ENCODE results near the gene CHPF. TPM values are rescaled to one million over a fixed set of nuclear protein-coding genes. Genes with fewer than 3 reads are reported as not detected.

The CHPF gene
- total and polyA plus RNA-seq, 10 of the 15 experiments (the other 5 are each of a cell fraction or from before 2014, with no cell fraction given) = 0.09 to 17.4 (median 8.3) TPM; not detected in 1

DNA sequence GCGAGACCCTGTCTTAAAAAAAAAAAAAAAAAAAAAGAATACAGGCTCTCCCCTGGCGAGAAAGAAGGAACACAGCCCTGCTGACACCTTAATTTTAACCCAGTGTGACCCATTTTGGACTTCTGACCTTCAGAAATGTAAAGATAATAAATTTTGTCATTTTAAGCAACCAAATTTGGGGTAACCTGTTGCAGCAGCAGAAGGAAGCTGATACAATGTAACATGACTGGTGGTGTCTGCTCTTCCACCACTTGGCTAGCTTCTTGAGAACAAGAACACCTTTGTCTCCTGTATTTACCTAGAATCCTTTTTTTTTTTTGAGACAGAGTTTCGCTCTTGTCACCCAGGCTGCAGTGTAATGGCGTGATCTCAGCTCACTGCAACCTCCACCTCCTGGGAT lies 47.5 kb upstream of the CHPF start (continued):
- TF ChIP-seq, protein P1, sequence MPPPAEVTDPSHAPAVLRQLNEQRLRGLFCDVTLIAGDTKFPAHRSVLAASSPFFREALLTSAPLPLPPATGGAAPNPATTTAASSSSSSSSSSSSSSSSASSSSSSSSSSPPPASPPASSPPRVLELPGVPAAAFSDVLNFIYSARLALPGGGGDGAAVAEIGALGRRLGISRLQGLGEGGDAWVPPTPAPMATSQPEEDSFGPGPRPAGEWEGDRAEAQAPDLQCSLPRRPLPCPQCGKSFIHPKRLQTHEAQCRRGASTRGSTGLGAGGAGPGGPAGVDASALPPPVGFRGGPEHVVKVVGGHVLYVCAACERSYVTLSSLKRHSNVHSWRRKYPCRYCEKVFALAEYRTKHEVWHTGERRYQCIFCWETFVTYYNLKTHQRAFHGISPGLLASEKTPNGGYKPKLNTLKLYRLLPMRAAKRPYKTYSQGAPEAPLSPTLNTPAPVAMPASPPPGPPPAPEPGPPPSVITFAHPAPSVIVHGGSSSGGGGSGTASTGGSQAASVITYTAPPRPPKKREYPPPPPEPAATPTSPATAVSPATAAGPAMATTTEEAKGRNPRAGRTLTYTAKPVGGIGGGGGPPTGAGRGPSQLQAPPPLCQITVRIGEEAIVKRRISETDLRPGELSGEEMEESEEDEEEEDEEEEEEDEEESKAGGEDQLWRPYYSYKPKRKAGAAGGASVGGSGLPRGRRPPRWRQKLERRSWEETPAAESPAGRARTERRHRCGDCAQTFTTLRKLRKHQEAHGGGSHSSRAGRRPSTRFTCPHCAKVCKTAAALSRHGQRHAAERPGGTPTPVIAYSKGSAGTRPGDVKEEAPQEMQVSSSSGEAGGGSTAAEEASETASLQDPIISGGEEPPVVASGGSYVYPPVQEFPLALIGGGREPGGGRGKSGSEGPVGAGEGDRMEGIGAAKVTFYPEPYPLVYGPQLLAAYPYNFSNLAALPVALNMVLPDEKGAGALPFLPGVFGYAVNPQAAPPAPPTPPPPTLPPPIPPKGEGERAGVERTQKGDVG (CRISPR knock-in tag; IDR thresholded peaks at IDR 0.05) = no peak
- no peak for TF ChIP-seq ETV6 (conservative IDR thresholded peaks at IDR 0.05 in 1 of 2, IDR thresholded peaks at IDR 0.05 in 1 of 2; ENCODE audit: borderline replicate concordance in 1 of 2, low read depth in 1 of 2)

DNA sequence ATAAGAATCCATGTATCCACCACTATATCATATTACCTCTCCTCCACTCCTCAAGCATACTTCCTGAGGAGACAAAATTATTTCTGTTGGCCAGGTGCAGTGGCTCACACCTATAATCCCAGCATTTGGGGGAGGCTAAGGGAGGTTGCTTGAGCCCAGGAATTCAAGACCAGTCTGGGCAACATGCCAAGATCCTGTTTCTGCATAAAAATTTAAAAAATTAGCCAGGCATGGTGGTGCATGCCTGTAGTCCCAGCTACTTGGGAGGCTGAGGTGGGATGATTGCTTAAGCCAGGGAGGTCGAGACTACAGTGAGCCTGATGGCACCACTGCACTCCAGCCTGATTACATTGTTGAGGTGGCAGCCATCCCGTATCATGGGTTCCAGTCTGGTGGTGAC lies 37.7 kb upstream of the CHPF start:
- RAD21 ChIA-PET (ENCODE audit: unreplicated experiment) = no interaction called here
- POLR2A ChIA-PET = no interaction called here
- CTCF ChIA-PET = interaction anchor here (0.6 to 1.2 kb wide), 3 partner anchors 21 to 213 kb away, joined by 3 to 4 read pairs (median 3); no protein-coding TSS in a partner anchor
- TF ChIP-seq TCF3 (IDR thresholded peaks at IDR 0.05; ENCODE audit: borderline replicate concordance, insufficient read depth, low read depth, low read length) = no peak
- TF ChIP-seq, protein P2, sequence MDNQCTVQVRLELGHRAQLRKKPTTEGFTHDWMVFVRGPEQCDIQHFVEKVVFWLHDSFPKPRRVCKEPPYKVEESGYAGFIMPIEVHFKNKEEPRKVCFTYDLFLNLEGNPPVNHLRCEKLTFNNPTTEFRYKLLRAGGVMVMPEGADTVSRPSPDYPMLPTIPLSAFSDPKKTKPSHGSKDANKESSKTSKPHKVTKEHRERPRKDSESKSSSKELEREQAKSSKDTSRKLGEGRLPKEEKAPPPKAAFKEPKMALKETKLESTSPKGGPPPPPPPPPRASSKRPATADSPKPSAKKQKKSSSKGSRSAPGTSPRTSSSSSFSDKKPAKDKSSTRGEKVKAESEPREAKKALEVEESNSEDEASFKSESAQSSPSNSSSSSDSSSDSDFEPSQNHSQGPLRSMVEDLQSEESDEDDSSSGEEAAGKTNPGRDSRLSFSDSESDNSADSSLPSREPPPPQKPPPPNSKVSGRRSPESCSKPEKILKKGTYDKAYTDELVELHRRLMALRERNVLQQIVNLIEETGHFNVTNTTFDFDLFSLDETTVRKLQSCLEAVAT (IDR thresholded peaks at IDR 0.05) = no peak
- TF ChIP-seq SPI1 (IDR thresholded peaks at IDR 0.05; ENCODE audit: borderline replicate concordance, insufficient read depth, low read depth, low read length) = no peak
- no peak for TF ChIP-seq DPF2 (IDR thresholded peaks at IDR 0.05)
- TF ChIP-seq RELA (IDR thresholded peaks at IDR 0.05; ENCODE audit: borderline replicate concordance, partially characterized antibody) = no peak
- no peak for TF ChIP-seq NFIC (IDR thresholded peaks at IDR 0.05; ENCODE audit: low read depth, low read length)
- no peak for TF ChIP-seq NFYB (IDR thresholded peaks at IDR 0.05; ENCODE audit: insufficient read depth, low read depth, low read length)
- TF ChIP-seq EZH2 (IDR thresholded peaks at IDR 0.05; ENCODE audit: borderline replicate concordance, control insufficient read depth, low read depth, low read length) = no peak
- TF ChIP-seq, protein P3, sequence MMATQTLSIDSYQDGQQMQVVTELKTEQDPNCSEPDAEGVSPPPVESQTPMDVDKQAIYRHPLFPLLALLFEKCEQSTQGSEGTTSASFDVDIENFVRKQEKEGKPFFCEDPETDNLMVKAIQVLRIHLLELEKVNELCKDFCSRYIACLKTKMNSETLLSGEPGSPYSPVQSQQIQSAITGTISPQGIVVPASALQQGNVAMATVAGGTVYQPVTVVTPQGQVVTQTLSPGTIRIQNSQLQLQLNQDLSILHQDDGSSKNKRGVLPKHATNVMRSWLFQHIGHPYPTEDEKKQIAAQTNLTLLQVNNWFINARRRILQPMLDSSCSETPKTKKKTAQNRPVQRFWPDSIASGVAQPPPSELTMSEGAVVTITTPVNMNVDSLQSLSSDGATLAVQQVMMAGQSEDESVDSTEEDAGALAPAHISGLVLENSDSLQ (IDR thresholded peaks at IDR 0.05) = no peak
- TF ChIP-seq WRNIP1 (IDR thresholded peaks at IDR 0.05; ENCODE audit: borderline replicate concordance, low read depth, low read length) = no peak
- TF ChIP-seq NR2F1 (conservative IDR thresholded peaks at IDR 0.05) = no peak
- no peak for TF ChIP-seq ETV6 (conservative IDR thresholded peaks at IDR 0.05 in 1 of 2, IDR thresholded peaks at IDR 0.05 in 1 of 2; ENCODE audit: borderline replicate concordance in 1 of 2, low read depth in 1 of 2)

More for the DNA sequence above, 37.7 kb upstream of the CHPF start:
- WGBS (ENCODE audit: insufficient coverage, insufficient replicate concordance, low lambda C conversion rate, missing lambda C conversion rate) = 30% methylated on average over 2 of the region's 2 CpGs
- no peak overlapping the region for H2AFZ ChIP-seq (ENCODE audit: control insufficient read depth, low read depth, low read length)
- ATAC-seq = no peak
- no peaks in the 10 kb centered on the region for H4K20me1 ChIP-seq (ENCODE audit: control insufficient read depth, insufficient read depth)
- SMC1A ChIA-PET (ENCODE audit: uncharacterized antibody, unreplicated experiment) = no interaction called here
- H3K79me2 ChIP-seq (ENCODE audit: control insufficient read depth, insufficient read depth, low read length) = no peaks in the 10 kb centered on the region
- H3K9ac ChIP-seq (ENCODE audit: control insufficient read depth, insufficient read depth, low read length) = no peak overlapping the region
- H3K4me1 ChIP-seq (ENCODE audit: control insufficient read depth, insufficient read depth, low read length) = no peaks in the 10 kb centered on the region
- H3K9me3 ChIP-seq (replicated peaks; ENCODE audit: control insufficient read depth, insufficient read depth, low read length) = no peaks in the 10 kb centered on the region
- no TSS peak for BruUV-seq (replicated peaks)
- no peak for DNase-seq (ENCODE audit: low read depth, low spot score)
- intact Hi-C loops (cut with micrococcal nuclease; ENCODE audit: unreplicated experiment) (no loop called here), in situ Hi-C loops (cut with MboI) (no loop called here)
- no peak overlapping the region for H3K27ac ChIP-seq (ENCODE audit: control insufficient read depth, insufficient read depth)
- no peak for FAIRE-seq
- H3K4me2 ChIP-seq (ENCODE audit: control insufficient read depth, insufficient read depth) = no peak overlapping the region
- no peaks in the 10 kb centered on the region for H3K36me3 ChIP-seq (ENCODE audit: control insufficient read depth in 2 of 2, insufficient read depth in 2 of 2, low read length in 1 of 2)
- peaks cover 1 to 3% of the 10 kb centered on the region in 2 experiments; a peak in 2 of 4 replicates for H3K27me3 ChIP-seq (replicated peaks in 1 of 2; ENCODE audit: control insufficient read depth in 2 of 2, insufficient read depth in 2 of 2, low read length in 1 of 2)
- H3K4me3 ChIP-seq = no peak overlapping the region

Data from GM12878 (cell line).